HG03354 (cell line): ENCODE data around the gene EVI2A.
A peak's percentile ranks its signal among the peaks of the same experiment; 100 is the strongest.
"Not testable (repeated sequence)": the region's sequence is repeated elsewhere in the genome, so short reads cannot be mapped to it uniquely, and the experiment has no call there.

Source experiments
- ATAC-seq: cut with Tn5 transposase; IDR thresholded peaks from one replicate; pipeline ENCODE4 v1.9.1; 2021; ENCODE audit warnings: mild to moderate bottlenecking; ENCODE audit not compliant: unreplicated experiment, poor library complexity, severe bottlenecking

EVI2A gene

DNA sequence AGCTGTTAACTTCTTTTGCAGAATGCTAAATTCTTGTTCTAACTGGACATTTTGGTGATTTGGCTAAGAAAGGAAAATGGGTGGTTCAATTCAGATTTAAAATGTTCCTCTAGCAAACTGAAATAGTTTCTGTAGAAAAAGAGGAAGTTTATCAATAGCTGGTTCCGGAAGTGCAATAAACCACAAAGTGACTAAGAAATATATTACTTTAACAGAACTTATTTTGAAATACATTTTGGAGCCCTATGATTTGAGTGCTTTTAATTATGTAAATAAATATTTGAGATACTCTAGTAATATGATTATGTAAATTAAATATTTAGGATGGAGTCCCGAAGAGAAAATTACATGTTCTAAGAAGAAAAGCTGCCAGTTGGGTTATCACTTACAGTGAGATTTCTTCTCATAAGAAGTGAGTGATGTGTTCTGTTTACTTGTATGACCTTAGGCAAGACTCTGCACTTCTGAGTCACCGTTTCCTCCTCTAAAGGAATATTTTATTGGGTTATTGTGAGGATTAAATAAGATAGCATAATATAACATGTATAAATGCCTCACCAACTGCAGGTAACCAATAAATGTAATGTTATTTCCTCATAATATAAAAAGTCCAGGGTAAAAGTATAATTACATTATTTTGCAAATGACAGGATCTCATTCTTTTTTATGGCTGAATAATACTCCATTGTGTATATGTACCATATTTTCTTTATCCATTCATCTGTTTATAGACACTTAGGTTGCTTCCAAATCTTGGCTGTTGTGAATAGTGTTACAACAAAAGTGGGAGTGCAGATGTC, 7.2 kb downstream of the EVI2A start, which contains the start of gene EVI2B:
TSS of gene EVI2B (minus strand) at position 73 of the 800 bp plus-strand sequence. CDS start 8,445 bp downstream, outside the sequence.
- peak; percentile 32 for ATAC-seq

DNA sequence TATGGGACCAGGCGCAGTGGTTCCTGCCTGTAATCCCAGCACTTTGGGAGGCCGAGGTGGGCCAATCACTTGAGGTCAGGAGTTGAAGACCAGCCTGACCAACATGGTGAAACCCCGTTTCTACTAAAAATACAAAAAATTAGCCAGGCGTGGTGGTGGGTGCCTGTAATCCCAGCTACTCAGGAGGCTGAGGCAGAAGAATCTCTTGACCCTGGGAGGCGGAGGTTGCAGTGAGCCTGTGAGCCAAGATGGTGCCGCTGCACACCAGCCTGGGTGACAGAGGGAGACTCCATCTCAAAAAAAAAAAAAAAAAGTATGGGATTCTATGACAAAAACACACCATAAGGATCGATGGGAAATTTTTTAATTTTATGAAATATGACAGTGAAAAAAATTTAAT, 9.2 kb downstream of the EVI2A start:
- ATAC-seq = not testable (repeated sequence)

DNA sequence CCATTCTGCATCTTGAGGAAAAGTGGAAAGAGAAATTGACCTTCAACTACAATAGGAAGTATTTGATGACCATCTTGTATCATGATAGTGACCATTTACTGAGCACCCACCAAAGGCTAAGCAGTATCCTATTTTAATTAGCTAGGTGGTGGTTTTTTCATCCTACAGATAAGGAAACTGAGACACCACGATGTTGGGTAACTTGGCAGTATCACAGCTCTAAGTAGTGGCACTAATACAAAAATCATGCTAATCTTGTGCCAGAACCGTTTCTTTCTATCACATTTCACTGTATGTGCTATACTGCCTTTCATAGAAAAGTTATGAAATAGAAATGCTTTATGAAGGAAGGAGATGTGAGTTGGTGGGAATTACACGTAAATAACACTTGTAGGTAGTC, 9.9 kb downstream of the EVI2A start:
- no peak for ATAC-seq

DNA sequence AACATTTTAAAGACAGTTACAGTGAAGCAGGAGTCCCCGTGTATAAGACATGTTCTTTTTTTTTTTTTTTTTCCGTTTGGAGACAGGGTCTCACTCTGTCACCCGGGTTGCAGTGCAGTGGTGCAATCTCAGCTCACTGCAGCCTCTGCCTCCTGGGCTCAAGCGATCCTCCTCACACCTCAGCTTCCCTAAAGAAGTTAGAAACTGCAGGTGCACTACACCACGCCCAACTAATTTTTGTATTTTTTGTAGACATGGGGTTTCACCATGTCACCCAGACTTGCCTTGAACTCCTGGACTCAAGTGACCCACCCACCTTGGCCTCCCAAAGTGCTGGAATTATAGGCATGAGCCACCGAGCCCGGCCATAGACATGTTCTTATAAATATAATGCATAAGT, 10.5 kb downstream of the EVI2A start:
- ATAC-seq = no peak

DNA sequence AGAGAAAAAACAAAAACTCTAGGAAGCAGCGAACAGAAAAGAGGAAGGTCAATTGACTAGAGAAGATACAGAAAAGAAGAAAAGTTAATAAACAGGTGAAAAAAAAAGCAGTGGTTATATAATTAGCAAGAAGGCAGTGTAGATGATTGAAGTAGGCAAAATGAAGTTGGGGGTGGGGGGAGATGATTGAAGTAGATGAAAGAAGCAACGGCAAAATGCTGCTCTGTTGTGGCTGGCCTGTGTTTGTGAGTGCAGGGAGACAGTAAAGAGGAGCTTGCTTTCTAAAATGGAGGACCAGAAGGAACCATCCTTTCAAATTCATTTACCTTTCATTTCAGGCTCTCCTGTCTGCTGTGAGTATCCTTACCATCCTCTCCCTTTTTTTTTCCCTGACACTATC, 11.2 kb downstream of the EVI2A start:
- ATAC-seq = no peak

DNA sequence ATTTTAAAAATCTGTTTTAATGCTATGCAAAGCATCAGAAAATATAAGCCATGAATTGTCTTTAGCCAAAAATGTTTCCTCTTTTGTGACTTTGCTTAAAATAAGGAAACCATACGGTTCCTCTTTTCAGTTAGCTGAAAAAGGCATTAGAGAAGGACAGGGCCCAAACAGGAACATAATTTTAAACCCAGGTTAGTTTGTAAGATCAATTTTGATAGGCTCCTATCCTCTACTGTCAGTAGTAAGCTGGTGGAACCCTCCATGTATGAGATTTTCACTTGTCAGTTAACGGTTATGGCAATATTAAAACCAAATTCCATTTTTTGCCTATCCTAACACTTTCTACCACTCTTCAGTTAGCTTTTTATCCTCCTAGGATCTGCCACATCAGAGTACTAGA, 11.9 kb downstream of the EVI2A start:
- ATAC-seq = peak; percentile 48

DNA sequence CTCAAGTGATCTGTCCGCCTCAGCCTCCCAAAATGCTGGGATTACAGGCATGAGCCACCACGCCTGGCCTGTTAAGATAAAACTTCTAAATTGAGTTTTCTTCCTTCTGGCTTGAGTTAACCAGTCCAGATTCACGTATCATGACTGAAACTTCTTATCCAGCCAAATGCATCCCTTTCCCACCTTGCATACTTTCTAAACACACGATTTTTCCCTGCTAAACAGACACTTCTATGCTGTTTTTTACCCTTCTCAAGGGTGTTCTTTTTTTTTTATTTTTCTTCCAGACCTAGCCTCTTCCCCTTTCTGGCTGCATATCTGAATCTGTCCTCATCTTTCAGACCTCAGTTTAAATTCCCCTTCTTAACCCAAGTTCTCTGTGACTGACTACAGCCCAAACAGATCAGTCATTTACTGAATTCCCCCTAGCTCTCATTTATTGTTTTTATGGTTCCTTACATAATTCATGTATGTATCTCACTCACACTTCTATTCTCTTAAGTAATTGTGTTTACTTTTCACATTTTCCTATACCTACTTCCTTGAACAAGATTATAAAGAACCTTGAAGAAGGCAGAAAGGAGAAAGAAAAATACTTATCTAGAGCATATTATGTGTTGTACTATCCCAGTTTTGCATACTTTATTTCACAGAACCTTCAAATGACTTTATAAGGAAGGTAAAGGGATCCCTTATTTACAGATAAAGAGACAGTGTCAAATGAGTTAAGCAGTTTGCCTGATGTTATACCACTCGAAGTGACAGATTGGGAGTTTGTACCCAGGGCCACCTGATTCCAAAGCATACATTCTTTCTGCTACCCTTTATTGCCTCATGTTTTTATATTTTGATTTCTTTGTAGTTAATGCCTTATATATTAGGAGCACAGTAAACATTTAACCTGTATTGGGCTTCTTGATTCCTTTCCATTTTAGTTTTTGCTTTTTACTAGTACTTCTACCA, 12.8 kb downstream of the EVI2A start:
- no peak for ATAC-seq

DNA sequence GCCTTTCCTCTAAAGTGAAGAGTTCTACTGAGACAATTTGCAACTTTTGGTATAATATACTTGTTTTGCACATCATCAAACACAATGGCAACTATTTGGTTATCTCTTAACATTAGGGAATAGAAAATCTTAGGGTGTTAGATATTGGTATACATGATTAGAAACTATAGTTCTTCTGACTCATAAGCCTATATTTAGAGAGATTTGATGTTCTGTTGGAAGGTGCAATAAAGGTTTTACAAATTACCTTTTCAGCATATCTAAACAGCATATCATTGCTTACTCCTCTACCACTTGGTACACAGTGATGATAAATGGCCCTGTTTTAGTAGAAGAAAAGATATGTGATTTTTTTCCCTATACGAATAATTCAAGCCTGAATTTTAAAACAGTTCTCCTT, 13.8 kb downstream of the EVI2A start:
- no peak for ATAC-seq

DNA sequence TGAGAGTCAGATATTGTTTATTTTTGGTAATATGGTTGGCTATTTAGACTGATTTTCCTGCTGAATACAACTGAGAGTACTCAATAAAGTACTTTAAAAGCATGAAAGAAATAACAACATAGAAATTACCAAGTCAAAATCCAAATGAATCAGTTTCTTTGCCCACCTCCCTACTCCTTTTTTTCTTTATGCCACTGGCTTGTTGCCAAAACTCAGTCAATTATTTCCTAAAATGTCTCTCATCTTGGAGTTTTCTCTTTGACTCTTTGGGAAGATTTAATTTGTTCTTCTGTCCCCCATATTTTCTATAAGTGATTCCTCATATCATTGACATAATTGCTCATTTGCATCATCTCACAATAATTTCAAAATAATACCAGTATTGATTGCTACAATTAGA, 21.8 kb downstream of the EVI2A start:
- ATAC-seq = no peak

DNA sequence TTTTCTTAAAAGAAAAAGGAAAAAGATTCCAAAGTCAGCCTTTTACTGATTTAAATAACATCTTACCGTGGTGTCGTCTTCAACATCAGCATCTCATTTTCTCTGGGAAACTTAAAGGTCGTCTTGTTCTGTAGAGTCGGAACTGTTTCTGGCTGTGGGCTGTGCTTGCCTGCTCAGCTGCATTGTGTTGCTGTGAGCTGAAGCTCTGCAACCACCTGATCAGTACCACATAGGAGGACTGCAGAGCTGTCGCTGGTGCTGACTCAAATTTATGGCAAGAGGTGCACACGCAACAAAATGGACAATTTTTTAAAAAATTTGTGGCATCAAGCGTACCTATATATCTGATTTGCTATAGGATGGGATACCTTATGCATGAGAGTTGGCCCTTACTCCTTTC, 24.3 kb downstream of the EVI2A start, which contains the start of gene OMG:
TSS of gene OMG (minus strand) at position 150 of the 400 bp plus-strand sequence. CDS start 908 bp downstream, outside the sequence.
- no peak for ATAC-seq

DNA sequence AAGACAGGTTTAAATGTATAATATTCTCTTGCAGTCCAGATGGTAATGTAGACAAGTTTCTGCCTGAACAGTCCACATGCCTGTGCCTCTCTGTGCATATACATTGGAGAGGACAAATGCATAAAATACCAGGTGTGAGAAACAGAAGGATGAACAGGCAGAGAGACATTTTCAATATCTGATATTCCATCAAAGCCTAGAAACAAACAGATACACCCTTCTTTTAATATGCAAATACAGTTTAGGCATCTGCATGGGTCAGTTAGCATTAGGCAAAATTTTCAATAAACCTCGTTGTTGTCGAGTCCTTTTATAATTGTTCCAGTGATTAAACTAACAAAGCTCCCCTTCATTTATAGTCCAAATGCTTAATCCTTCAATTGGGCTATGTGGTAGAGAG, 25.3 kb downstream of the EVI2A start:
- ATAC-seq = no peak

DNA sequence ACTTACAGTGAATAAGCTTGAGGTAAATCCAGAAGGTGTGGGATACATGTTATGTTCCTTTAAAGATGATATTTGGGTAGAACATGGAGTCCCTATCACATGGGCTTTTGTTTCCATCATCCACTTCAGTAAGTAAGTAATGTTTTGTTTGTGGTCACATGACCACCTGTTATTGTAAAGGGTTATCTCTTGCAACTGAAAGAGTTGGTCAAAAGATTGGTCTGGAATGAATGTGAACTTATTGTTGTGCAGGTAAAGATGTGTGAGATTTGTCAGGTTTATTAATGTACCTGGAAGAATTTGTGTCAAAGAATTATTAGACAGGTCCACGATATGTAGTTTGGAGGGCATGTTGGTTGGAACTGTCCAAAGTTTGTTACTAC, 25.9 kb downstream of the EVI2A start:
- no peak for ATAC-seq

DNA sequence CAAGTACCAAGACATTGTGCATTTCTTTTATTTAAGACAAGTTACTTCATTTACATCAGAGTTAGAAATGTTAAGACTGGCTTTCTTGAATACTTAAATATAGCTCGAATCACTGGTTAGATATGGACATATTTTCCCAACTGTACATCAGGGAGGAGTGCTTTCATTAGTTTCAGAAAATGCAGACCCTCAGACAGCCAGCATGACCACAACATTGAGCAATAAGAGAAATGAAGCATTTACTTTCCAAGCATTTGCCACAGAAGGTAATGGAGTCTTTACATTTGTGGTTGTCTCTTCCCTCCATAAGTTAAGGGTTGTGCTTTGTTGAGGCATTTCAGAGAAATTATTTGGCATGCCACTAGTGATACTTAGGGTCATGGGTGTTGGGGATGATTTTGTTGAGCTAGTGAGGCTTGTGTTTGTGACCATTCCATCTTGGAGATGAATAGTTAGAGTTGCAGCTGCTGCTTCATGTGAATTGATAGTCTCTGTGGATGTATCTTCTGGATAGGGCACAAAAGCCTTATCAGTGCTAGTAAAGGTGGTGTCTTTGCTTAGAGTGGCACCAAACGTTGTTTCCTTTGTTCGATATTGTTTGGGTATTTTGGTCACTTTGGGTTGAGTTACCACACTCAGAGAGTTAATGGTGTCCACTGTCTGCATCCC, 26.5 kb downstream of the EVI2A start:
- no peak for ATAC-seq

DNA sequence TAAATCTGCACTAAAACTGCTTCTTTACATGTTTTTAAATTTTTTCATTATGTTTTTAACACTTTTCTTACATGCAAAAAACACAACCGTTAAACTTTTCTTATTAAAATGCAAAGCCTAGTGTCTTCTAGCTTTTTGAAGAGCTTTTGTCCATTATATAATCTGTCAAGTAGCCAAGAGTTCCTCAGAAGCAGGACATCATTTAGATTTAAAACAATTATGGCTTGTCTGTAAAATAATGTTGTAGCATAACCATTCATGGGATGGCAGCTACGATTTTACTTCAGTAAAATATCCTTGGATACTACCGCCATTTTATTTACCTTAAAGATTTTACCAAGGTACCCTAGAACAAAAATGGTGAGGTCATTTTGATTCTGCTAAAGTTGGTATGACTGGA, 27.2 kb downstream of the EVI2A start:
- no peak for ATAC-seq

DNA sequence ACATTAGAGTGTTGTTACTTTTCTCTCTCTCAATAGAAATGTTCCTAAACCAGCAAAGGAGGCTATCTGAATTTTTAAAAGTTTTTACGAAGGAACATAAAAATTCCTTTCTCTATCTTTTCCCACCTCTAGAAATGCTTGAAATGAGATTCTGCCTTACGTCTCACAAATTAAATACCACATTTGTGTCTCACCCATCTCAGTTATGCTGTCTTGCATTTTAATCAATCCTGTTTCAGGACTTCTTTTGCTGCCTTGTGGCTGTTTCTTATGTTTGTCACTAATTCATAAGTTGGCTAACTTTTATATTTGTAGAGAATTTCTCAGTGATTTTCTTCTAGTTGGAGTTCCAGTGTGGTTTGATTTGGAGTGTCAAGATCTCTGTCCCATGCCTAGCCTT, 27.8 kb downstream of the EVI2A start:
- no peak for ATAC-seq

DNA sequence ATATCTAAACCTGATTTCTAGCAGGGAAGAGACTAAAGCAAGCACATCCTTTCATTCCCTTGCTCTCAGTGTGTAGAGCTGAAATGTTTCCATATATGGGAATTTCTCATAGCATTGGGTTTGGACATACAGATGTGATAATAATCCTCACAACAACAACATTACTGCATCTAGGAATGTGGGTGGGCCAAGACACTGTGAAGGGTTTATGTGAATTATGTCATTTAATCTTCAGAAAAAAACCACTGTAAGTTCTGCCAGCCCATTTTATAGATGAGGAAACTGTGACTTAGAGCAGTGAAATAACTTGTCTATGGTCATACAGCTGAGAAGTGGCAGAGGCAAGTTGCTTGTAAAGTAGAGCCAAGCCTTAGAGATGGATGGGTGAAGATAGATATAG, 29.6 kb downstream of the EVI2A start:
- ATAC-seq = no peak

DNA sequence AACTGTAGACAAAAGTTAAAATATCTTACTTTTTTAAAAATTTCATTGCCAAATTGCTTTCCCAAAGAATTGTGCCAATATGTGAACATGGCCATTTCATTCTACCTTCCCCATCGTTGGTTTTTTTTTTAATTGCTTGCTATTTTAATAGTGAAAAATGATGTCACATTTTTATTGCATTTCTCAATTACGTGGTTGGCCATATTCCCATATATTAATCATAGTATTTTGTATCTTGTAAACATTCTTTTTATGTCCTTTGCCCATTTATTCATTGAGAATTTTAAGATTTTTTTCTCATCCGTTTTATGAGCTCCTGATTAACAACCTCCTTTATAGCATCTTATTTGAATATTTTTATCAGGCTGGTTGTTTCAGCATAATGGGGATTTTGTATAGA, 31.6 kb downstream of the EVI2A start:
- no peak for ATAC-seq

DNA sequence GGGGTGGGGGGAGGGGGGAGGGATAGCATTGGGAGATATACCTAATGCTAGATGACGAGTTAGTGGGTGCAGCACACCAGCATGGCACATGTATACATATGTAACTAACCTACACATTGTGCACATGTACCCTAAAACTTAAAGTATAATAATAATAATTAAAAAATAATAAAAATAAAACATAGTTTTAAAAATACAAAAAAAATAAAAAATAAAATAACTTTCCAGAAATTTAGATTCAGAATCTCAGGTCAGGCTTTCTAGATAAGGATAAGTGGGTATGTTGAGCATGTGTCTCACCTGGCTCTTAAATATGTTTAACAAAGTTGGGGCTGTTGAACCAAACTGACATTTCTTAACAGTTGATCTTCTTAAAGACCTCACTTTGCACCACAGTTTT, 33.5 kb downstream of the EVI2A start:
- ATAC-seq = not testable (repeated sequence)

DNA sequence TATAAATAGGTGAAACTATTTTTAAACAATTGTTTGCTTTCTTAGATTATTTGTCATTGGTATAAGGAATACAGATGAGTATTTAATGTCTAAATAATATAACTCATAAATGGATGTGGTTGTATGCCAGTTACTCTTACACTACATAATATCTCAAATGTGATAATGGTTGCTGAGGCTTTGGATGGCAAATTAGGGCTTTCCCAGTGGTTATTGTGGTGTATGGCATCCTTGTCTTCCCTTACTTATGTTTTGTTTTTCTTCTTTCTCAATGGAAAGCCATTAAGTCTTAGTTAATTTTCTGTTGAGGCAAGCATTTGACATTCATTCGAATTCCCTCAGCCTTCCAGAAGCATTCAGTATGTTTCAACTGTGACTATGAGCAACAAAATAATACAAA, 34.8 kb downstream of the EVI2A start:
- no peak for ATAC-seq

DNA sequence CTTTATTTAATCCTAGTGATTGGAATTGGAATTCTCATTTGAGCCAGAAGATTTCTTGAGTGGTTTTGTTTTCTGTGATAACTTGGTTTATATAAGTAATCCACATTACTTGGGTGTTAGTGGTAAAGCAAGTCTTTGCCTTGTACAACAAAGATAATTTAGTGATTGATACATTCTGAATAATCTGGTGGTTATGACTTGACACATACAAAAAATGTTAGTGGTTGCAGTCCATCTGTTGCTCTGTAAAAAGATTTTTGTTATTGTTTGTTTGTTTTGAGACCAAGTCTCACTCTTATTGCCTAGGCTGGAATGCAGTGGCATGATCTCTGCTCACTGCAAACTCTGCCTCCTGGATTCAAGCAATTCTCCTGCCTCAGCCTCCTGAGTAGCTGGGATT, 37.6 kb downstream of the EVI2A start:
- ATAC-seq = no peak
